NT2/D1 (cell line): ENCODE measurements around the gene POLR1H.

Source experiments
- DNase-seq: peaks from one replicate; pipeline ENCODE4 v3.0.0-alpha.2; 2011; ENCODE audit warnings: low read depth, low spot score
- H3K27me3 ChIP-seq: 2 replicates; pipeline ENCODE4 v1.6.0; 2011; ENCODE audit warnings: mild to moderate bottlenecking; ENCODE audit not compliant: insufficient read length, insufficient read depth
- H3K36me3 ChIP-seq: 2 replicates; pipeline ENCODE4 v1.6.1; 2011; ENCODE audit warnings: mild to moderate bottlenecking, low read length, mixed read lengths; ENCODE audit not compliant: insufficient read depth, insufficient read length
- H3K4me1 ChIP-seq: 2 replicates; pipeline ENCODE4 v1.5.1; 2011; ENCODE audit not compliant: insufficient read depth, insufficient read length
- H3K4me3 ChIP-seq: 2 replicates; pipeline ENCODE4 v1.5.1; 2011; ENCODE audit warnings: low read depth; ENCODE audit not compliant: insufficient read length
- H3K9ac ChIP-seq: 2 replicates; pipeline ENCODE4 v1.6.0; 2011; ENCODE audit warnings: low read depth; ENCODE audit not compliant: insufficient read length
- H3K9me3 ChIP-seq: 2 replicates; pipeline ENCODE4 v1.5.1; 2011; ENCODE audit warnings: mild to moderate bottlenecking, low read length; ENCODE audit not compliant: insufficient read depth
- SUZ12 ChIP-seq: IDR thresholded peaks from 2 replicates; pipeline ENCODE4 v1.6.1; 2011; ENCODE audit not compliant: insufficient read length, insufficient read depth; ENCODE audit errors: extremely low read depth
- YY1 ChIP-seq: IDR thresholded peaks from 2 replicates; pipeline ENCODE4 v1.6.1; 2011; ENCODE audit not compliant: insufficient read length, insufficient read depth
- ZNF274 ChIP-seq: IDR thresholded peaks from 2 replicates; pipeline ENCODE4 v1.6.1; 2011; ENCODE audit warnings: mild to moderate bottlenecking, low read depth, low read length

POLR1H gene

GRCh38 chr6:30042914-30043313, 18.2 kb upstream of the POLR1H start:
- no peak for TF ChIP-seq YY1
- TF ChIP-seq ZNF274, result no peak
- TF ChIP-seq SUZ12, result no peak
- H3K4me3 ChIP-seq, result no peak overlapping the region
- no peak for DNase-seq
- H3K4me1 ChIP-seq, result no peaks in the 10 kb centered on the region
- H3K27me3 ChIP-seq, result no peaks in the 10 kb centered on the region
- no peaks in the 10 kb centered on the region for H3K36me3 ChIP-seq
- no peak overlapping the region for H3K9ac ChIP-seq
- H3K9me3 ChIP-seq, result no peaks in the 10 kb centered on the region

- Histone ChIP-seq H3K4me1 (no peaks in the 10 kb centered on the region), H3K36me3 (no peaks in the 10 kb centered on the region), H3K9me3 (no peaks in the 10 kb centered on the region), H3K4me3 (no peak overlapping the region), H3K27me3 (no peaks in the 10 kb centered on the region), H3K9ac (no peak overlapping the region)
- DNase-seq, result no peak
- no peak for TF ChIP-seq YY1
- TF ChIP-seq SUZ12, result no peak
- TF ChIP-seq ZNF274, result no peak
Observed at GRCh38 chr6:30043744-30044143, 17.3 kb upstream of the POLR1H start.

- TF ChIP-seq ZNF274 (no peak), SUZ12 (no peak), YY1 (no peak)
- Histone ChIP-seq H3K4me1 (no peaks in the 10 kb centered on the region), H3K27me3 (no peaks in the 10 kb centered on the region), H3K9me3 (no peaks in the 10 kb centered on the region), H3K4me3 (no peak overlapping the region), H3K9ac (no peak overlapping the region), H3K36me3 (no peaks in the 10 kb centered on the region)
- DNase-seq, result no peak
Observed at GRCh38 chr6:30044630-30045029, 16.4 kb upstream of the POLR1H start.

GRCh38 chr6:30047220-30047619, 13.8 kb upstream of the POLR1H start:
- Histone ChIP-seq H3K27me3 (no peaks in the 10 kb centered on the region), H3K9me3 (no peaks in the 10 kb centered on the region), H3K36me3 (no peaks in the 10 kb centered on the region), H3K4me3 (no peak overlapping the region), H3K4me1 (no peaks in the 10 kb centered on the region), H3K9ac (no peak overlapping the region)
- TF ChIP-seq ZNF274 (no peak), SUZ12 (no peak), YY1 (no peak)
- no peak for DNase-seq

GRCh38 chr6:30053682-30054081, 7.4 kb upstream of the POLR1H start:
- TF ChIP-seq YY1 (no peak), ZNF274 (no peak), SUZ12 (no peak)
- H3K4me1 ChIP-seq, result no peaks in the 10 kb centered on the region
- H3K27me3 ChIP-seq, result no peaks in the 10 kb centered on the region
- no peak overlapping the region for H3K4me3 ChIP-seq
- H3K36me3 ChIP-seq, result peaks cover 14% of the 10 kb centered on the region
- no peak overlapping the region for H3K9ac ChIP-seq
- H3K9me3 ChIP-seq, result no peaks in the 10 kb centered on the region
- no peak for DNase-seq

- Histone ChIP-seq H3K9me3 (no peaks in the 10 kb centered on the region), H3K27me3 (no peaks in the 10 kb centered on the region), H3K4me1 (no peaks in the 10 kb centered on the region), H3K36me3 (peaks cover 14% of the 10 kb centered on the region), H3K9ac (no peak overlapping the region), H3K4me3 (no peak overlapping the region)
- TF ChIP-seq SUZ12 (no peak), YY1 (no peak), ZNF274 (no peak)
- no peak for DNase-seq
Observed at GRCh38 chr6:30055513-30055912, 5.6 kb upstream of the POLR1H start.

- H3K9me3 ChIP-seq, result no peaks in the 10 kb centered on the region
- H3K4me3 ChIP-seq, result peak overlapping the region; percentile 73
- no peak for DNase-seq
- TF ChIP-seq ZNF274, result no peak
- TF ChIP-seq SUZ12, result no peak
- TF ChIP-seq YY1, result no peak
- H3K36me3 ChIP-seq, result peaks cover 26% of the 10 kb centered on the region
- H3K9ac ChIP-seq, result peak overlapping the region; percentile 75
- H3K4me1 ChIP-seq, result no peaks in the 10 kb centered on the region
- no peaks in the 10 kb centered on the region for H3K27me3 ChIP-seq
Observed at GRCh38 chr6:30060606-30061091, 416 bp upstream of the POLR1H start.

GRCh38 chr6:30061858-30062458, 893 bp downstream of the POLR1H start:
- DNase-seq, result no peak
- Histone ChIP-seq H3K36me3 (peaks cover 26% of the 10 kb centered on the region), H3K27me3 (no peaks in the 10 kb centered on the region), H3K9ac (peak overlapping the region; percentile 75), H3K4me3 (peak overlapping the region; percentile 73), H3K9me3 (no peaks in the 10 kb centered on the region), H3K4me1 (no peaks in the 10 kb centered on the region)
- TF ChIP-seq ZNF274, result no peak
- no peak for TF ChIP-seq SUZ12
